HEK293 (cell line): Measurements from ENCODE around the gene METTL26.

ENCODE experiments used
- ATF2 ChIP-seq: fragments of 450-650 bp; formaldehyde crosslinking; IDR thresholded peaks from 2 replicates; pipeline ENCODE4 v1.5.1; 2016; ENCODE audit warnings: missing biosample characterization, missing genetic modification characterization, low read depth
- GLI4 ChIP-seq: fragments of 450-650 bp; formaldehyde crosslinking; IDR thresholded peaks from 2 replicates; pipeline ENCODE4 v1.5.1; 2016; ENCODE audit warnings: missing biosample characterization, missing genetic modification characterization
- HOXC10 ChIP-seq: sonication (generic); formaldehyde crosslinking; IDR thresholded peaks from 2 replicates; pipeline ENCODE4 v1.8.1; 2023; ENCODE audit warnings: mild to moderate bottlenecking, missing genetic modification reagents
- KLF8 ChIP-seq: fragments of 450-650 bp; formaldehyde crosslinking; IDR thresholded peaks from 2 replicates; pipeline ENCODE4 v1.5.1; 2016; ENCODE audit warnings: missing biosample characterization, missing genetic modification characterization
- REST ChIP-seq: fragments of 450-650 bp; formaldehyde crosslinking; IDR thresholded peaks from 2 replicates; pipeline ENCODE4 v1.5.1; 2016; ENCODE audit warnings: missing biosample characterization, missing genetic modification characterization
- TSHZ1 ChIP-seq: fragments of 450-650 bp; formaldehyde crosslinking; IDR thresholded peaks from 2 replicates; pipeline ENCODE4 v1.5.1; 2016; ENCODE audit warnings: missing biosample characterization, missing genetic modification characterization, borderline replicate concordance
- ZBTB17 ChIP-seq: fragments of 450-650 bp; formaldehyde crosslinking; IDR thresholded peaks from 2 replicates; pipeline ENCODE4 v1.5.1; 2016; ENCODE audit warnings: missing biosample characterization, missing genetic modification characterization
- ZNF174 ChIP-seq: fragments of 450-650 bp; formaldehyde crosslinking; IDR thresholded peaks from 2 replicates; pipeline ENCODE4 v1.5.0; 2017; ENCODE audit warnings: missing biosample characterization, mild to moderate bottlenecking, missing genetic modification characterization
- ZNF175 ChIP-seq: fragments of 450-650 bp; formaldehyde crosslinking; IDR thresholded peaks from 2 replicates; pipeline ENCODE4 v1.5.1; 2016; ENCODE audit warnings: missing biosample characterization, missing genetic modification characterization
- ZNF2 ChIP-seq: fragments of 450-650 bp; formaldehyde crosslinking; IDR thresholded peaks from 2 replicates; pipeline ENCODE4 v1.5.1; 2016; ENCODE audit warnings: missing biosample characterization, missing genetic modification characterization
- ZNF292 ChIP-seq: fragments of 450-650 bp; formaldehyde crosslinking; IDR thresholded peaks from 2 replicates; pipeline ENCODE4 v1.5.1; 2016; ENCODE audit warnings: low read depth, missing biosample characterization, missing genetic modification characterization, borderline replicate concordance
- ZNF341 ChIP-seq: fragments of 450-650 bp; formaldehyde crosslinking; IDR thresholded peaks from 2 replicates; pipeline ENCODE4; 2016; ENCODE audit warnings: low read depth, missing biosample characterization, missing genetic modification characterization
- ZNF362 ChIP-seq: fragments of 450-650 bp; formaldehyde crosslinking; IDR thresholded peaks from 2 replicates; pipeline ENCODE4 v1.5.1; 2016; ENCODE audit warnings: missing biosample characterization, missing genetic modification characterization
- ZNF366 ChIP-seq: fragments of 450-650 bp; formaldehyde crosslinking; conservative IDR thresholded peaks from 2 replicates; pipeline ENCODE4 v1.5.1; 2016; ENCODE audit warnings: missing biosample characterization, missing genetic modification characterization
- ZNF398 ChIP-seq: fragments of 450-650 bp; formaldehyde crosslinking; IDR thresholded peaks from 2 replicates; pipeline ENCODE4 v1.5.1; 2017; ENCODE audit warnings: missing biosample characterization, missing genetic modification characterization
- ZNF544 ChIP-seq: fragments of 450-650 bp; formaldehyde crosslinking; IDR thresholded peaks from 2 replicates; pipeline ENCODE4 v1.5.0; 2017; ENCODE audit warnings: missing biosample characterization, missing genetic modification characterization
- ZNF596 ChIP-seq: fragments of 450-650 bp; IDR thresholded peaks from 2 replicates; pipeline ENCODE4 v1.5.0; 2018; ENCODE audit warnings: missing biosample characterization, mild to moderate bottlenecking, missing genetic modification characterization, moderate library complexity
- ZNF623 ChIP-seq: fragments of 450-650 bp; formaldehyde crosslinking; IDR thresholded peaks from 2 replicates; pipeline ENCODE4 v1.5.1; 2016; ENCODE audit warnings: missing biosample characterization, missing genetic modification characterization
- ZNF626 ChIP-seq: fragments of 450-650 bp; sonication (Bioruptor Pico); formaldehyde crosslinking; IDR thresholded peaks from 2 replicates; pipeline ENCODE4 v1.5.1; 2018; ENCODE audit warnings: missing biosample characterization, missing genetic modification characterization, inconsistent platforms
- ZNF654 ChIP-seq: fragments of 450-650 bp; formaldehyde crosslinking; IDR thresholded peaks from 2 replicates; pipeline ENCODE4 v1.5.1; 2016; ENCODE audit warnings: low read depth, missing biosample characterization, missing genetic modification characterization
- ZNF76 ChIP-seq: fragments of 450-650 bp; formaldehyde crosslinking; IDR thresholded peaks from 2 replicates; pipeline ENCODE4; 2016; ENCODE audit warnings: low read depth, missing biosample characterization, missing genetic modification characterization, borderline replicate concordance
- TF ChIP-seq, protein P1 (sequence below): fragments of 450-650 bp; formaldehyde crosslinking; IDR thresholded peaks from 2 replicates; pipeline ENCODE4 v1.5.1; 2016; ENCODE audit warnings: missing biosample characterization, missing genetic modification characterization
- TF ChIP-seq, protein P2 (sequence below): fragments of 450-650 bp; formaldehyde crosslinking; IDR thresholded peaks from 2 replicates; pipeline ENCODE4 v1.5.1; 2016; ENCODE audit warnings: missing biosample characterization, missing genetic modification characterization

METTL26 gene

GRCh38 chr16:631808-632358 lies 4.2 kb downstream of the METTL26 start (continued):
- TF ChIP-seq ZNF366 (tag by site-specific recombination), result peak; percentile 94
- TF ChIP-seq, protein P1, sequence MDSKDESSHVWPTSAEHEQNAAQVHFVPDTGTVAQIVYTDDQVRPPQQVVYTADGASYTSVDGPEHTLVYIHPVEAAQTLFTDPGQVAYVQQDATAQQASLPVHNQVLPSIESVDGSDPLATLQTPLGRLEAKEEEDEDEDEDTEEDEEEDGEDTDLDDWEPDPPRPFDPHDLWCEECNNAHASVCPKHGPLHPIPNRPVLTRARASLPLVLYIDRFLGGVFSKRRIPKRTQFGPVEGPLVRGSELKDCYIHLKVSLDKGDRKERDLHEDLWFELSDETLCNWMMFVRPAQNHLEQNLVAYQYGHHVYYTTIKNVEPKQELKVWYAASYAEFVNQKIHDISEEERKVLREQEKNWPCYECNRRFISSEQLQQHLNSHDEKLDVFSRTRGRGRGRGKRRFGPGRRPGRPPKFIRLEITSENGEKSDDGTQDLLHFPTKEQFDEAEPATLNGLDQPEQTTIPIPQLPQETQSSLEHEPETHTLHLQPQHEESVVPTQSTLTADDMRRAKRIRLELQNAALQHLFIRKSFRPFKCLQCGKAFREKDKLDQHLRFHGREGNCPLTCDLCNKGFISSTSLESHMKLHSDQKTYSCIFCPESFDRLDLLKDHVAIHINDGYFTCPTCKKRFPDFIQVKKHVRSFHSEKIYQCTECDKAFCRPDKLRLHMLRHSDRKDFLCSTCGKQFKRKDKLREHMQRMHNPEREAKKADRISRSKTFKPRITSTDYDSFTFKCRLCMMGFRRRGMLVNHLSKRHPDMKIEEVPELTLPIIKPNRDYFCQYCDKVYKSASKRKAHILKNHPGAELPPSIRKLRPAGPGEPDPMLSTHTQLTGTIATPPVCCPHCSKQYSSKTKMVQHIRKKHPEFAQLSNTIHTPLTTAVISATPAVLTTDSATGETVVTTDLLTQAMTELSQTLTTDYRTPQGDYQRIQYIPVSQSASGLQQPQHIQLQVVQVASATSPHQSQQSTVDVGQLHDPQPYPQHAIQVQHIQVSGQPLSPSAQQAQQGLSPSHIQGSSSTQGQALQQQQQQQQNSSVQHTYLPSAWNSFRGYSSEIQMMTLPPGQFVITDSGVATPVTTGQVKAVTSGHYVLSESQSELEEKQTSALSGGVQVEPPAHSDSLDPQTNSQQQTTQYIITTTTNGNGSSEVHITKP (tag by site-specific recombination), result no peak
- TF ChIP-seq ZNF174 (tag by site-specific recombination), result no peak
- no peak for TF ChIP-seq ZNF626 (tag by site-specific recombination)
- no peak for TF ChIP-seq ZNF623
- no peak for TF ChIP-seq ZNF341 (tag by site-specific recombination)
- no peak for TF ChIP-seq KLF8 (tag by site-specific recombination)
- TF ChIP-seq ATF2 (tag by site-specific recombination), result no peak
- TF ChIP-seq ZNF76 (tag by site-specific recombination), result no peak
- no peak for TF ChIP-seq ZNF362 (tag by site-specific recombination)
- TF ChIP-seq REST (tag by site-specific recombination), result no peak
- TF ChIP-seq ZNF654 (tag by site-specific recombination), result no peak
- no peak for TF ChIP-seq TSHZ1
- TF ChIP-seq HOXC10 (CRISPR knock-in tag), result no peak
- no peak for TF ChIP-seq ZNF2 (tag by site-specific recombination)
- peak; percentile 22; the same call in 1 of the 2 replicates for TF ChIP-seq ZBTB17 (tag by site-specific recombination)
- no peak for TF ChIP-seq GLI4 (tag by site-specific recombination)
- TF ChIP-seq, protein P2, sequence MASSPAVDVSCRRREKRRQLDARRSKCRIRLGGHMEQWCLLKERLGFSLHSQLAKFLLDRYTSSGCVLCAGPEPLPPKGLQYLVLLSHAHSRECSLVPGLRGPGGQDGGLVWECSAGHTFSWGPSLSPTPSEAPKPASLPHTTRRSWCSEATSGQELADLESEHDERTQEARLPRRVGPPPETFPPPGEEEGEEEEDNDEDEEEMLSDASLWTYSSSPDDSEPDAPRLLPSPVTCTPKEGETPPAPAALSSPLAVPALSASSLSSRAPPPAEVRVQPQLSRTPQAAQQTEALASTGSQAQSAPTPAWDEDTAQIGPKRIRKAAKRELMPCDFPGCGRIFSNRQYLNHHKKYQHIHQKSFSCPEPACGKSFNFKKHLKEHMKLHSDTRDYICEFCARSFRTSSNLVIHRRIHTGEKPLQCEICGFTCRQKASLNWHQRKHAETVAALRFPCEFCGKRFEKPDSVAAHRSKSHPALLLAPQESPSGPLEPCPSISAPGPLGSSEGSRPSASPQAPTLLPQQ (tag by site-specific recombination), result no peak
- TF ChIP-seq ZNF544 (tag by site-specific recombination), result no peak
- no peak for TF ChIP-seq ZNF596 (tag by site-specific recombination)
- TF ChIP-seq ZNF175 (tag by site-specific recombination), result no peak
- 0 out of 2 replicates have a peak, but pooled peaks have one; percentile 26 for TF ChIP-seq ZNF398
- TF ChIP-seq ZNF292 (tag by site-specific recombination), result no peak
